ENCODE results near the gene RAB37. TPM values are rescaled to one million over a fixed set of nuclear protein-coding genes. Genes with fewer than 3 reads are reported as not detected.

Gene RAB37
- total RNA-seq, 1 donor from 2014 or later = 4.6 TPM

DNA sequence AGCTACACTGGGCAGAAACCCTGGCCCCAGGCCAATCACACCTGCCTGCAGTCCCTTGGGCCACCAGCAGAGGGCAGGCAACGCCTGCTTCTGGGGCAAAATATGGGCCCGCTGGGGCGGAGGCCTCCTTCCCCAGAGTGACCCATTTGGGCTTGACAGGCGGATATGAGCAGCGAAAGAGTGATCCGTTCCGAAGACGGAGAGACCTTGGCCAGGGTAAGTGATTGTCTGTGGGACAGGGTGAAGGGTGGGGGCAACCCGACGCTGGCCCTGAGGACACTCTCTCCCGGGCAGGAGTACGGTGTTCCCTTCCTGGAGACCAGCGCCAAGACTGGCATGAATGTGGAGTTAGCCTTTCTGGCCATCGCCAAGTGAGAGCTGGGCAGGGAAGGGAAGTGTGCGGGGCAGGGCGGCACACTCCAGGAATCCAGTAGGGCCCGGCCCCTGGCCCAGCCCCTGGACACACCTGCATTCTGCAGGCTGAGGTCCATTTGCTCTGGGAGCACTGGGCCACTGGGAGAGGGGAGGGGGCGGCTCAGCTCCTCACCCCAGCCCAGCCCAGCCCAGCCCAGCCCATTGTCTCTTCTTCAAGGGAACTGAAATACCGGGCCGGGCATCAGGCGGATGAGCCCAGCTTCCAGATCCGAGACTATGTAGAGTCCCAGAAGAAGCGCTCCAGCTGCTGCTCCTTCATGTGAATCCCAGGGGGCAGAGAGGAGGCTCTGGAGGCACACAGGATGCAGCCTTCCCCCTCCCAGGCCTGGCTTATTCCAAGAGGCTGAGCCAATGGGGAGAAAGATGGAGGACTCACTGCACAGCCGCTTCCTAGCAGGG is 7.9 kb downstream of the RAB37 start:
- DNase-seq (ENCODE audit: low spot score) = peak; percentile 62

GRCh38 chr17:74745548-74746177 is 8.6 kb downstream of the RAB37 start:
- DNase-seq (ENCODE audit: low spot score) = no peak

DNA sequence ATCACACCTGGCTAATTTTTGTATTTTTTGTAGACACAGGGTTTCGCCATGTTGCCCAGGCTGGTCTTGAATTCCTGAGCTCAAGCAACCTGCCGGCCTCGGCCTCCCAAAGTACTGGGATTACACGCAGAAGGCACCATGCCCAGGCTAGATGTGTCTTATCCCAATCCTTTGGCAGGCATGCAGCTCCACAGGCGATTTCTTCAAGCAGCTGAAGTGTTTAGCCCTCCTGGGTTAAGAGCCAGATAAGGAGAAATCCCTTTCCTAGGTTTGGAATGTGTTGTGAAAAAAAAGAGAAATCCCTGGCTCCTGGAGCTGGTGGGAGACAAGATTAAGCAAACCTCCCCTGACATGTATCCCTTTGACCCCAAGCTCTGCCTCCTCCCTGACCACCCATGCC is 9.3 kb downstream of the RAB37 start:
- peak; percentile 88 for DNase-seq (ENCODE audit: low spot score)

DNA sequence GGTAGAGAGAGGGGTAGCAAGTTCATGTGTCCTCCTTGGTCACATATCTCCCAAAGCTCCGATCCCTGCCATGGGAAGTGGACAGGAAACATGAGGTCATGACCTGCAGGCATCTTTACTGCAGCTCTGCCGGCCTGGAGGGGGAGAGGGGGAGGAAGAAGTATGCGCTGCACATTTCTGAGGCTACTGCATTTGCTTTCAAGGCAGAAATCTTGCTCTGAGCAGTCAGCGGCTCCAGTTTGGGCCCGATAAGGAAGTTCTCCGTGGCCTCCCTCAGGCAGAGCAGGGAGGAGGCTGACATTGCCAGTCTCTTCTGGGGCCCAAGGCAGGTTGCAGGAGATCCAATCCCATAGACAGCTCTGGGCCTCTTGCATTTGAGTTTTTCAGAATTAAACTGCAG is 9.9 kb downstream of the RAB37 start:
- peak; percentile 72 for DNase-seq (ENCODE audit: low spot score)

DNA sequence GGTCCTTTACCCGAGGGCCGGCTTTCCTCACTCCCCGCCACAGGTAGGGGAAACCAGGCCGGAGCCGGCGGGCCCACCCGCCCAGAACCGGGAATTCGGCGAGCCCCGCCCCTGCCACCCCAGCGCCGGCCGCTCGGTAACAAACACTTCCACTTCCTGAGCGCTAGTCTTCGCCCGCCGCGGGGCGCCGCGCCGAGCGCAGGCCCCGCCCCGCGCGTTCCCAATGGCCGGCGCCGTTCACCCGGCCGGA is 11.1 kb downstream of the RAB37 start:
- no peak for DNase-seq (ENCODE audit: low spot score)

DNA sequence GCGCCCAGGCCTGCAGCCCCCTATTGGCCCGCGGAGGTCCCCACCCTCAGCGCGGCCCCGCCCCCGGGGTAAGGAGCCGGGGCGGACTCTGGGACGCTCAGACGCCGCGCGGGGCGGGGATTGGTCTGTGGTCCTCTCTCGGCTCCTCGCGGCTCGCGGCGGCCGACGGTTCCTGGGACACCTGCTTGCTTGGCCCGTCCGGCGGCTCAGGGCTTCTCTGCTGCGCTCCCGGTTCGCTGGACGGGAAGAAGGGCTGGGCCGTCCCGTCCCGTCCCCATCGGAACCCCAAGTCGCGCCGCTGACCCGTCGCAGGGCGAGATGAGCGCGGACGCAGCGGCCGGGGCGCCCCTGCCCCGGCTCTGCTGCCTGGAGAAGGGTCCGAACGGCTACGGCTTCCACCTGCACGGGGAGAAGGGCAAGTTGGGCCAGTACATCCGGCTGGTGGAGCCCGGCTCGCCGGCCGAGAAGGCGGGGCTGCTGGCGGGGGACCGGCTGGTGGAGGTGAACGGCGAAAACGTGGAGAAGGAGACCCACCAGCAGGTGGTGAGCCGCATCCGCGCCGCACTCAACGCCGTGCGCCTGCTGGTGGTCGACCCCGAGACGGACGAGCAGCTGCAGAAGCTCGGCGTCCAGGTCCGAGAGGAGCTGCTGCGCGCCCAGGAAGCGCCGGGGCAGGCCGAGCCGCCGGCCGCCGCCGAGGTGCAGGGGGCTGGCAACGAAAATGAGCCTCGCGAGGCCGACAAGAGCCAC is 11.6 kb downstream of the RAB37 start, which contains the start of gene NHERF1:
NHERF1 (plus strand) TSS at position 100 of the 750 bp plus-strand sequence; CDS start at position 319, 219 bp downstream.
- peak; percentile 95 for DNase-seq (ENCODE audit: low spot score)

GRCh38 chr17:74749279-74750038 is 12.4 kb downstream of the RAB37 start:
- no peak for DNase-seq (ENCODE audit: low spot score)

- DNase-seq (ENCODE audit: low spot score) = no peak
Observed at GRCh38 chr17:74750039-74750326, 12.9 kb downstream of the RAB37 start.

DNA sequence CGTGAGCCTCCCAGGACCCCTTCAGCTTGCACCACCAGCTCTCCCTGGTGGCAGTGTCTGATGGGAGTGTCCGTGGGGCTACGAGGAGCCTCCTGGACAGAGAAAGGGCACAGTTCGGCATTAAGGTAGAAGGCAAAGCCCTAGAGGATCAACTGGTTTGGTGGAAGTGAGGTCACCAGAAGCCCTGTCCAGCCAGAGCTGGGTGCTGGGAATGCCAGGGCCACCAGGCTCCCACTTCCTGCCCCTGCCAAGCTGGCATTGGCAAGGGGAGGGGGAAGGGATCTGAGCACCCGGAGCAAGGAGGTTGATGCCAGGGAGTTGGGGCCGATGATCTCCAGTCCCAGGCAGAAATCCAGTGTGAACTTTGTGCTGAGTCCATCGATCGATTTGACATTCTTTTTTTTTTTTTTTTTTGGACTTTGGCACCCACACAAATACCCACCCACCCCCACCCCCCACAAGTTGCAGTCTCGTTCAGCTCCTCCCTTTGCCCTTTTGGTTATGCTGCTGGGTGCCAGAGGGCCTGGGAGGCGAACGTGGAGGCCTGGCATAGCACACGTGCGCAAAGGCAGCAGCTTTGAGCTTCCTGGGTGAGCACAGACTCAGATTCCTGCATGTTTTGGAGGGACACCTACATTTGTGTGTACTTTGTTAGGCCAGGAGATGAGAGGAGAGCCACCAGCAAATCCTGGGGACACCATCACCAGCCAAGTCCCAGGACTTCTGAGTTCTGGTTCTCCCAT is 13.4 kb downstream of the RAB37 start:
- no peak for DNase-seq (ENCODE audit: low spot score)

GRCh38 chr17:74752415-74752814 is 15.4 kb downstream of the RAB37 start:
- no peak for DNase-seq (ENCODE audit: low spot score)

DNA sequence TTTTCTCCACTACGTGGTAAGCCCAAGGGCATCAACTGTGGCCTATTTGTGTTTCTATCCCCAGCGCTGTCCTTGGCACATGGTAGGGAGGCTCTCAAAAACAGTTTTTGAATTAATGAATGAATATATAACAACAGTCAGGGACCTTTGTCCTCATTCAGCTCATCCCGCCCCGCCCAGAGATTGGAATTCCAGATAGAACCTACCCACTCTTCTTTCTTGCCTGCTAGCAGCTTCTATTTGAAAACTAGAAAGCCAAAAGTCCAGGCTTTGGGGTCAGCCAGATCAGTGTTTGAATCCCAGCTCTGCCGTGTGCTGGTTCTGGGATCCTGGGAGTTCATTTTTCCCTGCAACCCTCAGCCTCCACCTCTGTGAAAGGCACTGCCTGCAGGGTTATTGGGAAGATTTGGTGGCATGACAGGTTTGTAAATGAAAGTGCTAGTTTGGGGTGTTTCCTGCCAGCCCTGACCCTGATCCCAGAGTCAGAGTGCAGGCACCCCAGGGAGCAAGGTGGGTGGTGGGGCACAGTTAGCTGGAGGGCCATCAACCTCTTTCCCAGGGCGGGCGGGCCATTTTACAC is 15.9 kb downstream of the RAB37 start:
- no peak for DNase-seq (ENCODE audit: low spot score)

GRCh38 chr17:74754832-74755231 is 17.8 kb downstream of the RAB37 start:
- no peak for DNase-seq (ENCODE audit: low spot score)

DNA sequence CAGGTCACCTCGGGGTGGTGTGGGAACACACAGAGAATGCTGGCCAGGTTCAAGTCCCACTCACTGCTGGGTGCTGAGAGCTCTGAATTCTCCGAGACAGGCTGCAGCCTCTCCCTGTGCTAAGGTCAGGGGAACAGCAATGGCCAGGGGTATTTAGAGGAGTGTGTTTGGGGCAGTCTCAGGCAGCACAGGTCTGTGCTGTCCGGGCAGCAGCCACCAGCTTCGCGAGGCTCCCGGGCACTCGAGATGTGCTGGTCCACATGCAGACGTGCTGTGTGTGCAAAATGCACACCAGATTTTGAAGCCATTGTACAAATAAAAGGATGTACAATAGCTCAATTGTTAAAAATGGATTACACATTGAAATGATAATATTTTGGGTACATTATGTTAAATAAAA is 18.5 kb downstream of the RAB37 start:
- DNase-seq (ENCODE audit: low spot score) = no peak

DNA sequence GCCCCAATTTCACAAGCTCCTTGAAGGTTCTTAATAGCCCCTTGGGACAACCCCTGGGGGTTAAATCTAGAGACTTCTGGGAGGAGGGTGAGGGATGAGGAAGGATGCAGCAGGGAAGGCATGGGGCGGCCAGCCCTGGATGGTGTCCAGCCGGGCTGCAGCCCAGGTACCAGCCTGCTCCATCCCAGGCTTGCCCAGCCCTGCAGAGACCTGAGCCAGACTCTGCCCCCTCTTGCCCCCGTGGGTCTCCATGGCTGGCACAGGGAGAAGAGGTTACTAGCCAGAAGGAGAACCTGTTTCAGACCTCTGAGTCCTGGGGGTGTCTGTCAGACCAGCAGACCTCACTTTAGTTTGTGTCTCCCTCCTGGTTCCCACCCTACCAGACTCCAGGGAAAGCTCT is 19.8 kb downstream of the RAB37 start:
- DNase-seq (ENCODE audit: low spot score) = no peak

DNA sequence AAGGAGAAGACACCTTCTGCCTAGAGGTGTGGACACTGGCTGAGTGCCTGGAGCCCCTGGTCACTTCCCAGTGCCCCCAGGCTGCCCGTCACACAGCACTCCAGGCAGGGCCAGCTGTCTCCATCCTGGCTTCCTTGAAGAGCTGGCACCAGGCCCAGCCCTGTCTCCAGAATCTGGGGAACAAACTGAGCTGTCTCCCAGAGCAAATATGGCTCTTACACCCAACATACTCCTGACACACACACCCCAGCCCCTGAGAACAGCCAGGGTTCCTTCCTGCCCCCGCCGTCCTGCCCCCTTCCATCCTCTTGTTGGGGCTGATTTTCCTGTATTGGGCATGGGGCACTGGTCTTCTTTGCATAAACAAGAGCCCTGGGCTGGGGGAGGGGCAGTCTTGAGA is 20.4 kb downstream of the RAB37 start:
- DNase-seq (ENCODE audit: low spot score) = no peak

DNA sequence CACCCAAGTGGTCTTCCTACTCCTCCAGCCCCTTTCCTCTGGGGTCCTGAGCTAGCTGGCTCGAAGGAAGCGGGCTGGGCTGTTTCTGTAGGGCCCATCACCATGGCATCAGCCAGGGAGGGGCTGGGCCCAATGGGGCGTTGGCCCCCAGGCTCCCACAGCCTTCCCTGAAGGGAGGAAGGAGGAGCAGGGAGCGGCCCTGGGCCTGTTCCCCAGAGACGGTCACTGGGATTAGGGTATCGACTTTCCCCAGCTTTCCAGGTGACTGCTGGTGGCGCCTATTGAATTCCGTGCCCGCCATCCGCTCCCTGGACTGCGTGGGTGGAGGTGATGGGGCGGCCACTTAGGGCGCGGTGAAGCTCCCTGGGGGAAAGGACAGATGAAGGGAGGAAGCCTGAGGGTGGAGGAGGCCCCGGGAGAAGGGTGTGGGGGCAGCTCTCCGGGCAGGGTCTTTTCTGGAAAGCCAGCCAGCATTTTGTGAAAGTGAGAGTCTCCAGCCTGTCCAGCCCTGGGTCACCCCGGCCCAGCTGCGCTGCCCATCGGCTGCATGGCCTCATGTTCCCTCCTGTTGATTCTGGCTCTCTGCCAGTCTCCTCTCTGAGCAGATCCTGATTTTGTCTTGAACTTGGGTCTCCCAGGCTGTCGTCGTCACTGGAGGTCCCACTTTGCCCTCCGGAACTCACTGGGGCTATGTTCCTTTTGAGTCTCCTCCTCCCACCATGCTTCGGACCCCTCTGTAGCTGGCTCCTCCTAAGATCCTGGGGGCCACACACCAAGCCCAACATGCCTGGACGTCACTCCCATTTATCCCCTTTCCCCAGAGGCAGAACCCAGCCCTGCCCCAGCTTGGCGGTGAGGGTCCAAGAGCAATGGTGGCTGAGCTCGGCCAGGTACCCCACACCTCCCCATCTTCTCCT is 21.1 kb downstream of the RAB37 start:
- no peak for DNase-seq (ENCODE audit: low spot score)

GRCh38 chr17:74758848-74759168 is 21.8 kb downstream of the RAB37 start:
- DNase-seq (ENCODE audit: low spot score) = peak; percentile 58

GRCh38 chr17:74759243-74759801 is 22.3 kb downstream of the RAB37 start:
- no peak for DNase-seq (ENCODE audit: low spot score)

- peak; percentile 35 for DNase-seq (ENCODE audit: low spot score)
Observed at GRCh38 chr17:74759941-74760340, 22.9 kb downstream of the RAB37 start.

Data from umbilical cord (tissue), 2 donors.